Measurements from ENCODE around the gene PHLDB2. TPM values are rescaled to one million over a fixed set of nuclear protein-coding genes. Genes with fewer than 3 reads are reported as not detected.

The PHLDB2 gene
- total RNA-seq, 1 experiment from 2014 or later: 13.2 TPM

DNA sequence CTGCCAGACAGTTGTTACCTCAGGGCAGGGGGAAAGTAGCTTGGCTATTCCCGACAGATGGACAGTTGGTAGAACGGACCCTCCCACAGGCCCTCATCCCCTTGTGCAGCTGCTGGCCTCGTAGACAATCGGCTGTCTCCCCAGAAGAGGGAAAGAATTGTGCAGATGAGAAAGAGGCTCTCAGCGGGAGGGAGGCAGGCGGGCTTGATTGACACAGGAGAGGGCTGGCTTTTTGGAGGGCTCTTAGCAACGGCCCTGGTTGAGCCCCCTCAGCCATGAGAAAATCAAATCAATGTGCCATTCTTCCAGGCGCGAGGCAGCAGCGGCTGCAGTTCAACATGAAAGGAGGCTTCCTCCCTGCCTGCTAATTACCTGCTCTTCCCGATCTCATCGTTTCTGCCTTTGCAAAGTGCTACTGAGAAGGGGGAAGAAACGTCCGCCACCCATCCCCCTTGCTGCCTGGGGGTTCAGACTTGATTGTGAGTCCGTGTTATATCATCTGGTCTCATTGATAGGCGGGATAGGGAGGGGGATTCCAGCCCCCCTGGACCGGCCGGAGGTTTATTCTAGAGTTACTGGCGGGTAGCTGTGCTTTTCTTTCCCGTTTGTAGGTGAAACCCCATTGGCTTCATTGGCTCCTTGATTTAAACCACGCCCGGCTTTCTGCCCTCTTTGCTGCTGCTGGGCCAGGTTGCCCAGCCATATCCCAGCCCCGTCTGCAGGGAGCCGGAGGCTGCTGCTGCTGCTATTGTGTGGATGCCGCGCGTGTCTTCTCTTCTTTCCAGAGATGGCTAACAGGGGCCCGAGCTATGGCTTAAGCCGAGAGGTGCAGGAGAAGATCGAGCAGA, 139.8 kb downstream of the PHLDB2 start, which contains the start of gene TAGLN3:
Gene TAGLN3, plus strand, starts transcription at position 287 of the 848 bp plus-strand sequence. Its CDS starts 501 bp downstream, at position 788.
- no peak within 1 kb of the TSS for H3T11ph ChIP-seq (ENCODE audit: low read length)
- DNase-seq: peak; percentile 68
- no peaks in the 10 kb centered on the region for H4K20me1 ChIP-seq (ENCODE audit: control insufficient read depth, insufficient read depth, insufficient read length)
- no peak within 1 kb of the TSS for H2AK5ac ChIP-seq (ENCODE audit: insufficient read length, low read length)
- H3K4me3 Mint-ChIP-seq: peak within 1 kb of the TSS; percentile 89 to 91
- no peak within 1 kb of the TSS for H3K27ac ChIP-seq (ENCODE audit: insufficient read length, low read depth, low read length)
- no peak within 1 kb of the TSS for H3K4ac ChIP-seq (ENCODE audit: low read depth, low read length)
- H3K9ac ChIP-seq (ENCODE audit: extremely low read depth, insufficient read length, low read length): peak within 1 kb of the TSS; percentile 20
- peak within 1 kb of the TSS in 2 of 3 experiments; percentile 32 to 79; a peak in 4 of 7 replicates for H3K27ac Mint-ChIP-seq
- no peak within 1 kb of the TSS for H3K23ac ChIP-seq (ENCODE audit: insufficient read length, low read depth, low read length)
- H2BK120ac ChIP-seq (ENCODE audit: low read depth, low read length, poor library complexity, severe bottlenecking): no peak within 1 kb of the TSS
- H2BK20ac ChIP-seq (ENCODE audit: low read depth, low read length, poor library complexity, severe bottlenecking): no peak within 1 kb of the TSS
- H3K4me1 Mint-ChIP-seq: peaks cover 37 to 51% of the 10 kb centered on the region in 2 experiments
- no peak within 1 kb of the TSS for H4K8ac ChIP-seq (replicated peaks; ENCODE audit: insufficient read length, low read depth, low read length)
- no peak within 1 kb of the TSS for H4K91ac ChIP-seq (ENCODE audit: insufficient read length, low read depth, low read length)
- no peaks in the 10 kb centered on the region for H3K27me3 ChIP-seq (ENCODE audit: insufficient read depth, low read length)
- peaks cover 0 to 8% (median 0%) of the 10 kb centered on the region in 3 experiments; a peak in 2 of 7 replicates for H3K36me3 Mint-ChIP-seq (ENCODE audit: insufficient read depth in 1 of 3, low read depth in 3 of 3)
- no peak within 1 kb of the TSS for H2BK15ac ChIP-seq (ENCODE audit: low read depth, low read length)
- H3K79me2 ChIP-seq (ENCODE audit: insufficient read depth, low read length): no peaks in the 10 kb centered on the region
- H3K4me2 ChIP-seq (ENCODE audit: insufficient read depth, insufficient read length, low read length): peak within 1 kb of the TSS; percentile 62
- H3K56ac ChIP-seq (ENCODE audit: insufficient read length, low read depth, low read length): no peak within 1 kb of the TSS
- H3K4me1 ChIP-seq (ENCODE audit: insufficient read depth, low read length): 0 out of 2 replicates have a peak, but pooled peaks cover 8% of the 10 kb centered on the region
- TF ChIP-seq, protein P1, sequence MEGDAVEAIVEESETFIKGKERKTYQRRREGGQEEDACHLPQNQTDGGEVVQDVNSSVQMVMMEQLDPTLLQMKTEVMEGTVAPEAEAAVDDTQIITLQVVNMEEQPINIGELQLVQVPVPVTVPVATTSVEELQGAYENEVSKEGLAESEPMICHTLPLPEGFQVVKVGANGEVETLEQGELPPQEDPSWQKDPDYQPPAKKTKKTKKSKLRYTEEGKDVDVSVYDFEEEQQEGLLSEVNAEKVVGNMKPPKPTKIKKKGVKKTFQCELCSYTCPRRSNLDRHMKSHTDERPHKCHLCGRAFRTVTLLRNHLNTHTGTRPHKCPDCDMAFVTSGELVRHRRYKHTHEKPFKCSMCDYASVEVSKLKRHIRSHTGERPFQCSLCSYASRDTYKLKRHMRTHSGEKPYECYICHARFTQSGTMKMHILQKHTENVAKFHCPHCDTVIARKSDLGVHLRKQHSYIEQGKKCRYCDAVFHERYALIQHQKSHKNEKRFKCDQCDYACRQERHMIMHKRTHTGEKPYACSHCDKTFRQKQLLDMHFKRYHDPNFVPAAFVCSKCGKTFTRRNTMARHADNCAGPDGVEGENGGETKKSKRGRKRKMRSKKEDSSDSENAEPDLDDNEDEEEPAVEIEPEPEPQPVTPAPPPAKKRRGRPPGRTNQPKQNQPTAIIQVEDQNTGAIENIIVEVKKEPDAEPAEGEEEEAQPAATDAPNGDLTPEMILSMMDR (conservative IDR thresholded peaks at IDR 0.05): no peak
- no peak within 1 kb of the TSS for H2AFZ ChIP-seq (ENCODE audit: low read length)
- no peak within 1 kb of the TSS for H2BK5ac ChIP-seq (ENCODE audit: insufficient read length, low read length)
- H2BK12ac ChIP-seq (ENCODE audit: insufficient read length, low read depth, low read length): no peak within 1 kb of the TSS
- no peak within 1 kb of the TSS for H3K18ac ChIP-seq (ENCODE audit: insufficient read length, low read depth, low read length)
- H3K14ac ChIP-seq (ENCODE audit: insufficient read depth, low read length): peak within 1 kb of the TSS; percentile 59
- H3K27me3 Mint-ChIP-seq (ENCODE audit: low read depth): peaks cover 28% of the 10 kb centered on the region
- H3K23me2 ChIP-seq (ENCODE audit: insufficient read length, low read depth, low read length, poor library complexity, severe bottlenecking): peaks cover 15% of the 10 kb centered on the region
- no peak within 1 kb of the TSS for H4K5ac ChIP-seq (ENCODE audit: insufficient read length, low read depth, low read length)
- no peaks in the 10 kb centered on the region for H3K9me3 ChIP-seq (ENCODE audit: control insufficient read depth, low read depth, low read length)
- no CpG with 5 or more reads among the region's 30 CpGs for WGBS (ENCODE audit: extremely low coverage, insufficient read length, low lambda C conversion rate)
- no peaks in the 10 kb centered on the region for H3K79me1 ChIP-seq (ENCODE audit: insufficient read depth, low read depth, low read length, poor library complexity, severe bottlenecking)
- no peaks in the 10 kb centered on the region for H3K9me3 Mint-ChIP-seq

Data from H9 (cell line).